ENCODE results near the gene TNFSF9. TPM values are rescaled to one million over a fixed set of nuclear protein-coding genes. Genes with fewer than 3 reads are reported as not detected.
"Not testable (repeated sequence)": the region's sequence is repeated elsewhere in the genome, so short reads cannot be mapped to it uniquely, and the experiment has no call there.

Gene TNFSF9
- total RNA-seq, 1 donor from 2014 or later = 2.0 TPM

- DNase-seq (ENCODE audit: low spot score in 2 of 2) (no peak), FAIRE-seq (no peak)
Measured at GRCh38 chr19:6503407-6504201, 27.2 kb upstream of the TNFSF9 start.

GRCh38 chr19:6508028-6508771 lies 22.6 kb upstream of the TNFSF9 start:
- DNase-seq (ENCODE audit: low spot score in 2 of 2); FAIRE-seq: not testable (repeated sequence)

- no peak for FAIRE-seq
- DNase-seq (ENCODE audit: low spot score in 2 of 2) = peak in 1 of 2 donors; percentile 70
Measured at GRCh38 chr19:6509118-6509971, 21.5 kb upstream of the TNFSF9 start.

- FAIRE-seq (no peak), DNase-seq (ENCODE audit: low spot score in 2 of 2) (no peak)
Measured at GRCh38 chr19:6510618-6511017, 20.2 kb upstream of the TNFSF9 start.

GRCh38 chr19:6514089-6514488 lies 16.7 kb upstream of the TNFSF9 start:
- FAIRE-seq (no peak), DNase-seq (ENCODE audit: low spot score in 2 of 2) (no peak)

GRCh38 chr19:6514926-6515544 lies 15.8 kb upstream of the TNFSF9 start:
- no peak for DNase-seq (ENCODE audit: low spot score in 2 of 2)
- no peak for FAIRE-seq

- DNase-seq (ENCODE audit: low spot score in 2 of 2) (peak; percentile 83 to 93), FAIRE-seq (no peak)
Measured at GRCh38 chr19:6516018-6516658, 14.7 kb upstream of the TNFSF9 start.

- FAIRE-seq = no peak
Measured at GRCh38 chr19:6516659-6517291, 14.1 kb upstream of the TNFSF9 start.

GRCh38 chr19:6518145-6518911 lies 12.5 kb upstream of the TNFSF9 start:
- DNase-seq (ENCODE audit: low spot score in 2 of 2) (peak in 1 of 2 donors; percentile 19), FAIRE-seq (no peak)

More at GRCh38 chr19:6516659-6517291, 14.1 kb upstream of the TNFSF9 start:
- peak; percentile 64 to 83 for DNase-seq (ENCODE audit: low spot score in 2 of 2)

- FAIRE-seq = no peak
- DNase-seq (ENCODE audit: low spot score in 2 of 2) = no peak
Measured at GRCh38 chr19:6519289-6519688, 11.5 kb upstream of the TNFSF9 start.

GRCh38 chr19:6521718-6522646 lies 8.8 kb upstream of the TNFSF9 start:
- no peak for DNase-seq (ENCODE audit: low spot score in 2 of 2)
- no peak for FAIRE-seq

GRCh38 chr19:6522712-6523111 lies 8.1 kb upstream of the TNFSF9 start:
- DNase-seq (ENCODE audit: low spot score in 2 of 2) (no peak), FAIRE-seq (no peak)

- FAIRE-seq = no peak
- DNase-seq (ENCODE audit: low spot score in 2 of 2) = no peak
Measured at GRCh38 chr19:6524311-6524710, 6.5 kb upstream of the TNFSF9 start.

- no peak for FAIRE-seq
- no peak for DNase-seq (ENCODE audit: low spot score in 2 of 2)
Measured at GRCh38 chr19:6527893-6528543, 2.8 kb upstream of the TNFSF9 start.

- no peak for FAIRE-seq
- DNase-seq (ENCODE audit: low spot score in 2 of 2) = peak; percentile 39 to 56
Measured at GRCh38 chr19:6528544-6529121, 2.2 kb upstream of the TNFSF9 start.

GRCh38 chr19:6529351-6529750 lies 1.5 kb upstream of the TNFSF9 start:
- FAIRE-seq = no peak

GRCh38 chr19:6529937-6530385 lies 865 bp upstream of the TNFSF9 start:
- DNase-seq (ENCODE audit: low spot score in 2 of 2) (no peak), FAIRE-seq (no peak)

More at GRCh38 chr19:6529351-6529750, 1.5 kb upstream of the TNFSF9 start:
- DNase-seq (ENCODE audit: low spot score in 2 of 2) = no peak

All from frontal cortex (tissue), 4 donors.